Measurements from ENCODE around the gene PTAR1.

Gene PTAR1

DNA sequence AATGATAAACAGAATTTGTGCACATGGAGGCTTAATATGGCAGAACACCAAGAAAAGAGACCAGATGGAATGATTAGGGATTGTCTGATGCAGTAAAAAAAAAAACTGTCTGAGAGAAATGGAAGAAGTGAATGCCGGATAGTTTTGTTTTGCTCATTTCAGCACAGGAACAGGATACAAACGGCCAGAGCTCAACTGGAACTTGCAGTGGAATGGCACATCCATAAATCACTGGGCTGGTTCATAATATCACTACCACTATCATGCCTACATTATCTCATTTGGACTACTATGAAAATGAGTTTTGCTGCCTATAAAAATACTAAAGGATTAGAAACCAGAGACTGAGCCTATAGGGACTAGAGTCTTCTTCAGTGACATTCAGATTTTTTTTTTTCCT, 9.7 kb downstream of the PTAR1 start:
- DNase-seq (ENCODE audit: low read depth in 2 of 2) = no peak

DNA sequence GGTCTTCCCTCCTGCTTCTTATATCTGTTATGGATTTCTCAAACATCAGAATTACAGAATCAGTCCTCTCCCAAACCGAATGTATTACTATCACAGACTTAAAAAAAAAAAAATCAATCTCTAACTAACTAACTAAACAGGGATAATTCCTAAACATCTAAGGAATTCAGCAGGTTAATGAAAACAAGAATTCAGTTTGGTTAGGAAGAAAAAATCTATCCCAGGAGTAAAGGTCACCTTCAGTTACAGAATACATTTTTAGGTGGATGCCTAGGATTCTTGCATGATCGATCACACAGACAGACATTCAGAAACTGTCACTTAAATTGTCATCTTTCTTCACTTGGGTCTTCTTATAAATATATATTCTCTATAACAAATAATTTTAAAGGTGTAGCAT, 11.5 kb downstream of the PTAR1 start:
- no peak for DNase-seq (ENCODE audit: low read depth in 2 of 2)

- DNase-seq (ENCODE audit: low read depth in 2 of 2) = no peak
These were observed 12.8 kb downstream of the PTAR1 start for GRCh38 chr9:69746859-69747560.

- DNase-seq (ENCODE audit: low read depth in 2 of 2) = no peak
These were observed 13.9 kb downstream of the PTAR1 start for GRCh38 chr9:69745716-69746437.

DNA sequence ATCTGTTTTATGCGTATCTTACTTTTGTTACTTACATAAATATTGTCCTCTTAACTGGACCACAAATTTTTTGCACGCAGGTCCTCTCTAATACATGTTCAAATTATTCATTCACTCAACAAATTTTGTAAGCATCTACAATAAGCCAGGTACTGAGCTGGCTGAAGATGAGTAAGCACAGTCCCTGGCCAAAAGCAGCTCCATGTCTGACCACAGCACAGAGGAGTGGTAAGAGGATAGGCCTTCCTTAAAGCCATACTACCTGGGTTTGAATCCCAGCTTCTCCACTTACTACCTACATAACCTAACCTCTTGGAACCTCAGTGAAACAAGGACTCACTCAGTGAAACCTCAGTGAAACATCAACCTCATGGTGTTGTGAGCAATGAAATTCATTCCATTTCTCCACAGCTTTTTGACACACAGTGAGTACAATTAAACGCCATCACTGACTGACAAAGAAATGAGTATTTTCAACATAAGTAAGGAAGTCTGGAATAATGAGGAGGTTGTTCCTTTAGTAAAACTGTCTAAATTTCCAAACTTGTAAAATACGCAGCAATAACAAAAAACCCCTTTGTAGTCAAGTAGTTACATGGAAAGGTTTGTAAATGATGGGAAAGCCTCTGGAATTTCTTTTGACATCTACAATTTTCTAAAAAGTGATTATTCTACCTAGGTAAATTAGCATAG, 15.0 kb downstream of the PTAR1 start:
- no peak for DNase-seq (ENCODE audit: low read depth in 2 of 2)

GRCh38 chr9:69743930-69744329, 15.9 kb downstream of the PTAR1 start:
- DNase-seq (ENCODE audit: low read depth in 2 of 2) = no peak

- no peak for DNase-seq (ENCODE audit: low read depth in 2 of 2)
These were observed 18.8 kb downstream of the PTAR1 start for GRCh38 chr9:69740872-69741505.

DNA sequence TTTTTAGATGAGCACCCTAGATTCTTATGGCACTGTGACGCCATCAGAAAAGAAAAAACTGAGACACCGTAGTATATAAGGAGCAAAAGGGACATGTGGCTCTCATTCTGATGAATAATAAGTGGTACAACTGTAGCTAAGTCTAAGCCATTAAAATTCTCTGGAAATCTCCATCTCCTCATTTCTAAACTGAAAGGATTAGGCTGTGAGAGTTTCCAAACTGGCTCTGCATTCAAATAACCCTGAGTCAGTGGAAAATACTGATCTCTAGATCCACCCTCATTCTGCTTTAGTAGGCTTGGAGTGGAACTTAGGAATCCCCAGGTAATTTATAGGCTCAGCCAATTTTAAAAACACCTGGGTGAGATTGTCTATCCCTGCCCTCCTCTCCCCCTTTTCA, 28.5 kb downstream of the PTAR1 start:
- DNase-seq (ENCODE audit: low read depth in 2 of 2) = no peak

DNA sequence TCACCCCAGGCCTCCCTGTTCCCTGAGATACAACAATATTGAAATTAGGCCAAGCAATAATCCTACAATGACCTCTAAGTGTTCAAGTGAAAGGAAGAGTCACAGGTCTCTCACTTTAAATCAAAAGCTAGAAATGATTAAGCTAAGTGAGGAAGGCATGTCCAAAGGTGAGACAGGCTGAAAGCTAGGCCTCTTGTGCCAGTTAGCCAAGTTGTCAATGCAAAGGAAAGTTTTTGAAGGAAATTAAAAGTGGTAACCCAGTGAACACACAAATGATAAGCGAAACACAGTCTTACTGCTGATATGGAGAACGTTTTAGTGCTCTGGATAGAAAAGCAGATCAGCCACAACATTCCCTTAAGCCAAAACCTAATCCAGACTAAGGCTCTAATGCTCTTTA, 39.8 kb downstream of the PTAR1 start:
- no peak for DNase-seq (ENCODE audit: low read depth in 2 of 2)

DNA sequence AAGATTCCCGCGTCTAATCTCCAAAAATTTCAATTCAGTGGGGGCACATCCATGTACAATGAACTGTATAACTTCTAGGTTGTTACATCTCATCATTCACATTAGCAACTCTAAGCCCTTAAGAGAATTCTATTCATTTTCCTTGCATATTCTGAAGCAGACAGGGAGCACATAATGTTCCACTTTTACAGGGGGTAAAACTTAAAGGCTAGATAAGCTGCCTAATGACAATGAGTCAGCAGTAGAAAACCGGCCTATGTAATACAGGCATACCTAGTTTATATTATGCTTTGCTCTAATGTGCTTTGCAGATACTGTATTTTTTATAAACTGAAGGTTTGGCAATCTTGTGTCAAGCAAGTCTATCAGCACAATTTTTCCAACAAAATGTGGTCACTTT, 40.4 kb downstream of the PTAR1 start:
- DNase-seq (ENCODE audit: low read depth in 2 of 2) = no peak

GRCh38 chr9:69718218-69718617, 41.6 kb downstream of the PTAR1 start:
- no peak for DNase-seq (ENCODE audit: low read depth in 2 of 2)

DNA sequence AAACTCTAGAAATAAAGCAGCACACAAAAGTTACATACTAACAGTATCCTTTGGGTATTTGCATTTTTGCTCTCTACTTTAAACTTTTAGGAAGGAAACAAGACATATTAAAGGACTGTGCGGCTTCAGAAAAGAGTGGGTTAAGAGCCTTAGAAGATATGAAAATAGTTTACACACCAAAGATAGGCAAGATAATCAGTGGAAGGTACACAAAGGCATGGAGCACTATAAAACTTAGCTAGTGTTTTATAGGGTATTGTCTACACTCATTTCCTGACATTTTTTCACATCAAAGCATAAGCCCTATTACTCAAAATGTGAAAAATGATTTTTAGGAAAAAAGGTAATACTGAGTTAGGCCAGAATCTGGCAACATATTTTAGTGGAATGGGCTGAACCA, 44.0 kb downstream of the PTAR1 start:
- DNase-seq (ENCODE audit: low read depth in 2 of 2) = no peak

GRCh38 chr9:69715096-69715495, 44.7 kb downstream of the PTAR1 start:
- DNase-seq (ENCODE audit: low read depth in 2 of 2) = no peak

- no peak for DNase-seq (ENCODE audit: low read depth in 2 of 2)
These were observed 62.3 kb downstream of the PTAR1 start for GRCh38 chr9:69697475-69697874.

DNA sequence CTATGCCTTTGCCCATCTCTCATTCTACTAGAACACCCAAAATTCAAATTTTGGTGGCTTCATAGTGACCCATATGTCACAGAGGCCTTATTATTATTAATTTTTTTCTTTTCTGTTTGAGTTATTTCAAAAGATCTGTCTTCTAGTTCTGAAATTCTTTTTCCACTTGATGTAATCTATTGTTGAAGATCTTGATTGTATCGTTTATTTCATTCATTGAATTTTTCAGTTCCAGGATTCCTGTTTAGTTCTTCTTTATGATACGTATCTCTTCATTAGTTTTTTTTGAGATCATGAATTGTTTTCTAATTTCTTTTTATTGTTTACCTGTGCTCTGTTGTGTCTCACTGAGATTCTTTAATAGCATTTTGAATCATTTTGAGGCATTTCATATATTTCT, 63.0 kb downstream of the PTAR1 start:
- DNase-seq (ENCODE audit: low read depth in 2 of 2) = no peak

- DNase-seq (ENCODE audit: low read depth in 2 of 2) = no peak
These were observed 69.7 kb downstream of the PTAR1 start for GRCh38 chr9:69689991-69690538.

DNA sequence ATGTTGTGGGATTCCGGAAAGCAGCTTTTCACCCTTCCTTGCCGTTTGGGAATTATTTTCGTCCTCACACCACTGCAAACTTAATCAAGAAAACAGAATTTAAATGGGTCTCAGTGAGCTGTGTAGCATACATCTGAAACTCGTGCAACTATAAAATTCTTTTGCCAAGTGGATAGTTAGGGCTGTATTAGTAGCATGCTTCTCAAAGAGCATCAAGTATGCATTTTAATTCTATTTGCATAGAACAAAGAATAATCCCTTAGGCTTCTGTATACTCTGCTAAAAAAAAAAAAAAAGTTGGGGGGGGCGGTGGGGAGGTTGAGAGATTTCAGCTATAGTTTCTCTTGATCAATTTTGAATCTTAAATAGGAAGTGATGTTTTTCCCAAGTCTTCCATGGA, 75.9 kb downstream of the PTAR1 start:
- no peak for DNase-seq (ENCODE audit: low read depth in 2 of 2)

DNA sequence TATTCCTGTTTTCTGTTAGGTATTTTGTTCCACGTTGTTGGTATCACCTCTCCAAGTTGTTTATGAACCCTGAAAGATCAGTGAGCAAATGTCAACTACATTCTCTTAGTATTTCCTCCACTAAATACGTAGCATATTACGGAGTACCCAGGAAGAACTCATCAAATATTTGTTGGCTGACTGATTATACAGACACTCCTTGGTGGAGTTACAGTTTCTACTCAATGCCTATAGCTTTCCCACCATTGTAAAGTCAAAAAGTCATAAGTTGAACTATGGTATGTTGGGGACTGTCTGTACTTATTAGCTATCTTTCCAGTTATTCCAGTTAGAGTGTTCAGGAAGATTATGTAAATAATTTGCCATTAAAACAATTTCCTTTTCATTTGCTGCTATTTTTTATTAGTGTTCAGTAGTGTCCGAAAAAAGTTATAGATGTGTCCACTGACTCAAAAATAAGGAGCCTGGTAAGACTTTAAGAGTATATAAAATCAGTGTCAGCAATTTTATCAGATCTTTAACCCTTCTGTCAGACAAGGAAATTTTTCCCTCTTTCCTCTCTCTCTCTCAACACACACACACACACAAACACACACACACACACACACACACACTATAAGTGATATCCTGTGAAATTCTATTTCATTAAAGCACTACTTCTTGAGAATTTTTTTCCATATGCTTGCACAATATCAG, 80.8 kb downstream of the PTAR1 start:
- no peak for DNase-seq (ENCODE audit: low read depth in 2 of 2)

DNA sequence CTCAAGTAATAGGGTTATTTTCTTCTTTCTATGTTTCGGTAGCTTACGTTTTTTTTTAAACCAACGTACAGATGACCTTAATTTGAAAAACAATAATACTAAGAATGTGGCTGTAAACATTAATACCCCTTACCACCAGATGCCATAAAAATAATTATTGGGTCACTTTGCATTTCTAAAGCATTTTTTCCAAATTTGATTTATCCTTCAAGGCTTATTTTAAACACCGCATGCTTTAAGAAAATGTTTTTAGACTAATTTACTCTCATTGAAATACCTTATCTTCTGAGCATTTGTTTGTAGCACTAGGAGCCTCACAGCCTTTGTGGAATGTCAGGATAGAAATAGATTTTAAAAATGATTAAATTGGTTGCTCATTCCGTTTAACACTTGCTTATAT, 81.9 kb downstream of the PTAR1 start:
- no peak for DNase-seq (ENCODE audit: low read depth in 2 of 2)

DNA sequence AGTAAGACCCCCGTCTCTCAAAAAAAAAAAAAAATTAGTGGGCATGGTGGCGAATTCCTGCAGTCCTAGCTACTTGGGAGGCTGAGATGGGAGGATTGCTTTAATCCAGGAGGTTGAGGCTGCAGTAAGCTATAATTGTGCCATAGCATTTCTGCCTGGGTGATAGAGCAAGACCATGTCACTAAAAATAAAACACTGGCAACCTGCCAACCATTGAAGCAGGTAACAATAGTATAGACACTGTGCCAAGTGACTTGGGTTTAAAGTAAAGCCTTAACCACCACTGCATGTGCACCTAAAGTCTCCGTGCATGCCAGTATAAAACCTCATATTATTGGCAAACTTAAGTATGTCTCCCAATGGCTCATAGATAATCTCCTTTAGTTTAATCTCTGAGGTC, 84.2 kb downstream of the PTAR1 start:
- no peak for DNase-seq (ENCODE audit: low read depth in 2 of 2)

DNA sequence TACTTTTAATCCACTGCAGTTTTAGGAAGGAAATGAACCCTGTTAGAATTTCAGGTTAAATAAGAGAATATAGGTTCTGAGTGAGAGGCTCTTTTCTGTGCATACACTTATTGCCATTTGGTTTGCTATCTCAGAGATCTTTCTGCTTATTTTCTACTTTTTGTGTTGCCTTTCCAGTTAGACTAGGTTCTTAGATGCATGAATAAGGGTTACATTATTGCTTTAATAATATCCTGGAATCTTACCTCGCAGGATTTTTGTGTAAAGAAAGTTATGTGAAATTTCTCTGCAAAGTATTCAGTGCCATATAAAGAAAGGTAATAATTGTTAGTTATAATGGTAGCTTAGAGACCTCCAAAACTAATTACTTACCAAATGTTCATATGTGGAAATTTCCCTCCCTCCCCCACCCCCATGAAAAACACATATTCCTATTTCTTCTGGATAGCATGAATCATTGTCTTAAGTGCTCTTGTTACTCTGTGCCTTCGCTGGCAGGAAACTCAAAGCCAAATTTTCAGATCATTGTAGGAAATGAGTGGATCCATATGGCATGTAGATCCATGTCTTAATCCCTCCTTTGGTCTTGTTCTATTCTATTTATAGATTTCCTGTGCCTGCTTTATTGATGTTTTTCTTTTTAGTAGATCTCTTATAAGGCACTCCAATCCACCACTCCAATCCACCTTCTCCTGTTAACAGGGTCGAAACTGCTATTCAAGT, 84.9 kb downstream of the PTAR1 start:
- DNase-seq (ENCODE audit: low read depth in 2 of 2) = no peak
